HG02759 (cell line): ENCODE measurements around the gene LHX6.

Source experiments
- ATAC-seq: cut with Tn5 transposase; IDR thresholded peaks from one replicate; pipeline ENCODE4 v1.9.1; 2021; ENCODE audit warnings: mild to moderate bottlenecking, moderate library complexity; ENCODE audit not compliant: unreplicated experiment

Gene LHX6

DNA sequence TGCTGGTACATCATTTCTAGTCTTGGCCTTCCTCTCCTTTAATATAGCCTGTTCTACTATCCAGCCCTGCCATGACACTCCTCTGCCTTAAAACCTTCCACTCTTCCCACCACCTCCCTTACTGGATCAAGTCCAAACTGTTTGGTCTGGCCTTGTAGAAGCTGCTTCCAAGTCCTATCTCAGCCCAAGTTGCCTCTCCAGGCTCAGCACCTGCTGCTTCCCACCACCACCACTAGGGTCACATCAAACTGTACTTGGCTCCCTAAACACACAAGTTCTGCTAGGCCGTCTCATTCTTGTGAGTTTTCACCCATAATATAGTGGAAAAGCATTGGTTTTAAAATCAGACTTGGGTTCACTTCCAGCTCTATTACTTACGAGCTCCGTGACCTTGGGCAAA is 70.6 kb downstream of the LHX6 start:
- peak; percentile 41 for ATAC-seq

DNA sequence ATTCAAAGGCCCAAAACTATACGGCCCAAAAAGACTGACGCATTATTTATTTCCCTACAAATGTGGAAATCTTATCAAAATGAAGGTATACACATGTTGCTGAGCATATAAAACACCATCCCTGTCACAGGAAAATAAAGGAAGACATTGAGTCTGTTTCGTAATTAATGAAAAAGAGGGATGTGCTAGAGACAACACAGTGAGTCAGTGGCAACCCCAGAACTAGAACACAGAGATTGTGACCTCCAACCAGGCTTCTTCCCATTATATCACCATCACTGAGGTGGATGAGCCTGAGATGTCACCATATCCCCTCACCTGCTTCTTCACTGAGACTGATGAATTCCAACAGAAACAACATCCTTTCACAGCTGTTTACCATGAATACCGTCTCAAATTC is 73.0 kb downstream of the LHX6 start:
- no peak for ATAC-seq
